SK-N-MC (cell line): ENCODE measurements around the gene ZDHHC11.

Experiments
- EZH2 ChIP-seq: fragments of 200-600 bp; sonication (generic); IDR thresholded peaks from one replicate; pipeline ENCODE4 v1.6.1; 2017; ENCODE audit warnings: antibody characterized with exemption
- POLR2AphosphoS5 ChIP-seq: IDR thresholded peaks from 2 replicates; pipeline ENCODE4 v1.6.1; 2012; ENCODE audit warnings: mild to moderate bottlenecking, low read depth, low read length, borderline replicate concordance

DNA sequence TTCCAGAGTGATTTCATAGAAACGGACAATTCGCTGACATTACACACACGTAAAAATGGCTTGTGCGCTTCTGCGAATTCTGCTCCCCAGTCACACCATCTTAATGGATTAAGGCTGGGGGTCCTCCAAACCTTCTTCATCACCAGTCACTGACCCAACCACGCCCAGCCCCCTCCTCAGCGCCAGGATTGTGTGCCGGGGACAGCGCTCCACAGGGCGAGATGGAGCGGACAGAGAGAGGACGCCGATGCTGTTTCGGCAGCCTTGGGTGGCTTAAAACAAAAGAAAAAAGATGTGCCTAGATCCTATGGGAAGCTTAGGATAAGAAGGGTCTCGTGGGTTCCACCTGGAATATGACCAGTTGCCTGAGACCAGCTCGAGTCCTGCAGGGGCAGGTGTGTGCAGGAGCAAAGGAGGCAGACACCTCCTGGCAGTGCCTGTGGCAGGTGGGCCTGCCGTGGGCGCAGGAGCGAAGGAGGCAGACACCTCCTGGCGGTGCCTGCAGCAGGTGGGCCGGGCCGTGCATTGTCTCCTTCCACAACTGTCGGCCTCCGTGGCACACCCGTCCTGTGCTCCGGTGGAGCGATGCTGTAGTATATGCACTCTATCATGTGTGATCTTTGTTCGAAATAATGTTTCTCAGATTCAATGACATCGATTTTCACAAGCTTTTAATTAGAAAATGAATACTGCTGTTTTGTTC, 21.0 kb upstream of the ZDHHC11 start:
- no peak for TF ChIP-seq POLR2AphosphoS5
- no peak for TF ChIP-seq EZH2
